Measurements from ENCODE around the gene KY.

Gene KY

GRCh38 chr3:134644731-134645514, 5.9 kb downstream of the KY start:
- TF ChIP-seq CTCF (IDR thresholded peaks at IDR 0.05; ENCODE audit: low read depth, low read length), result no peak

GRCh38 chr3:134643150-134643675, 7.6 kb downstream of the KY start:
- no peak for TF ChIP-seq CTCF (IDR thresholded peaks at IDR 0.05; ENCODE audit: low read depth, low read length)
- DNase-seq (ENCODE audit: extremely low read depth, low read depth), result no peak

More at GRCh38 chr3:134644731-134645514, 5.9 kb downstream of the KY start:
- DNase-seq (ENCODE audit: extremely low read depth, low read depth), result no peak

GRCh38 chr3:134642445-134643149, 8.2 kb downstream of the KY start:
- no peak for TF ChIP-seq CTCF (IDR thresholded peaks at IDR 0.05; ENCODE audit: low read depth, low read length)
- no peak for DNase-seq (ENCODE audit: extremely low read depth, low read depth)

GRCh38 chr3:134641671-134642300, 9.0 kb downstream of the KY start:
- no peak for DNase-seq (ENCODE audit: extremely low read depth, low read depth)
- TF ChIP-seq CTCF (IDR thresholded peaks at IDR 0.05; ENCODE audit: low read depth, low read length), result no peak

GRCh38 chr3:134640872-134641470, 9.9 kb downstream of the KY start:
- TF ChIP-seq CTCF (IDR thresholded peaks at IDR 0.05; ENCODE audit: low read depth, low read length), result peak; percentile 60

GRCh38 chr3:134640378-134640777, 10.4 kb downstream of the KY start:
- TF ChIP-seq CTCF (IDR thresholded peaks at IDR 0.05; ENCODE audit: low read depth, low read length), result no peak
- DNase-seq (ENCODE audit: extremely low read depth, low read depth), result no peak

More at GRCh38 chr3:134640872-134641470, 9.9 kb downstream of the KY start:
- no peak for DNase-seq (ENCODE audit: extremely low read depth, low read depth)
